DOHH2 (cell line): Measurements from ENCODE around the gene ATP5MC2.

ENCODE experiments used
- H3F3A ChIP-seq: fragments of 200-600 bp; sonication (generic), shearing (Covaris generic); 2 replicates; pipeline ENCODE4 v1.6.0; 2016; ENCODE audit warnings: antibody characterized with exemption, mild to moderate bottlenecking; ENCODE audit not compliant: control insufficient read depth, insufficient read depth
- H3K27ac ChIP-seq: fragments of 200-600 bp; sonication (generic); 2 replicates; pipeline ENCODE4 v1.5.1; 2014; ENCODE audit warnings: low read depth, mild to moderate bottlenecking, low read length, moderate library complexity
- H3K27me3 ChIP-seq: fragments of 200-600 bp; sonication (generic); 2 replicates; pipeline ENCODE4 v1.6.1; 2014; ENCODE audit warnings: mild to moderate bottlenecking, low read length, mixed read lengths; ENCODE audit not compliant: control insufficient read depth
- H3K36me3 ChIP-seq: fragments of 200-600 bp; sonication (generic); 2 replicates; pipeline ENCODE4 v1.6.1; 2014; ENCODE audit warnings: mild to moderate bottlenecking, low read length, moderate library complexity, mixed read lengths; ENCODE audit not compliant: control insufficient read depth
- H3K4me1 ChIP-seq: fragments of 200-600 bp; sonication (generic); 2 replicates; pipeline ENCODE4 v1.6.1; 2014; ENCODE audit warnings: mild to moderate bottlenecking, low read length, mixed read lengths; ENCODE audit not compliant: control insufficient read depth
- H3K4me2 ChIP-seq: fragments of 200-600 bp; sonication (generic); 2 replicates; pipeline ENCODE4 v1.6.0; 2014; ENCODE audit warnings: mild to moderate bottlenecking, low read length, moderate library complexity
- H3K4me3 ChIP-seq: fragments of 200-600 bp; sonication (generic); 2 replicates; pipeline ENCODE4 v1.5.1; 2014; ENCODE audit warnings: mild to moderate bottlenecking, low read length, mixed read lengths
- H3K79me2 ChIP-seq: fragments of 200-600 bp; sonication (generic); 2 replicates; pipeline ENCODE4 v1.6.1; 2014; ENCODE audit warnings: mild to moderate bottlenecking, low read length, mixed read lengths; ENCODE audit not compliant: control insufficient read depth
- H3K9me2 ChIP-seq: fragments of 200-600 bp; sonication (generic); replicated peaks from 2 replicates; pipeline ENCODE4 v1.6.1; 2014; ENCODE audit warnings: mild to moderate bottlenecking, low read length, mixed read lengths; ENCODE audit not compliant: control insufficient read depth
- H3K9me3 ChIP-seq: fragments of 200-600 bp; sonication (generic); 2 replicates; pipeline ENCODE4 v1.6.1; 2014; ENCODE audit warnings: antibody characterized with exemption, low read length, mixed read lengths; ENCODE audit not compliant: control insufficient read depth, insufficient read depth
- H4K20me1 ChIP-seq: fragments of 200-600 bp; sonication (generic); 2 replicates; pipeline ENCODE4 v1.6.0; 2014; ENCODE audit warnings: low read depth, mild to moderate bottlenecking, antibody characterized with exemption, low read length, moderate library complexity; ENCODE audit not compliant: control insufficient read depth, insufficient read depth
- EZH2phosphoT487 ChIP-seq: fragments of 200-600 bp; sonication (generic); IDR thresholded peaks from 2 replicates; pipeline ENCODE4 v1.6.1; 2017; ENCODE audit warnings: borderline replicate concordance, mild to moderate bottlenecking, antibody characterized with exemption, low read length, moderate library complexity, mixed read lengths
- TF ChIP-seq, protein P1 (sequence below): fragments of 200-600 bp; sonication (generic); IDR thresholded peaks from one replicate; pipeline ENCODE4 v1.5.1; 2014; ENCODE audit warnings: antibody characterized with exemption, mild to moderate bottlenecking, low read depth, low read length; ENCODE audit not compliant: poor library complexity, severe bottlenecking

The ATP5MC2 gene

GRCh38 chr12:53696655-53697331 is 20.9 kb upstream of the ATP5MC2 start:
- peak overlapping the region; percentile 58 for H3K4me2 ChIP-seq
- H3K4me1 ChIP-seq: peaks cover 21% of the 10 kb centered on the region
- H3K9me2 ChIP-seq: no peaks in the 10 kb centered on the region
- no peaks in the 10 kb centered on the region for H4K20me1 ChIP-seq
- H3K27ac ChIP-seq: no peak overlapping the region
- no peaks in the 10 kb centered on the region for H3K36me3 ChIP-seq
- H3K9me3 ChIP-seq: no peaks in the 10 kb centered on the region
- H3K79me2 ChIP-seq: no peaks in the 10 kb centered on the region
- TF ChIP-seq EZH2phosphoT487: peak; percentile 99
- TF ChIP-seq, protein P1, sequence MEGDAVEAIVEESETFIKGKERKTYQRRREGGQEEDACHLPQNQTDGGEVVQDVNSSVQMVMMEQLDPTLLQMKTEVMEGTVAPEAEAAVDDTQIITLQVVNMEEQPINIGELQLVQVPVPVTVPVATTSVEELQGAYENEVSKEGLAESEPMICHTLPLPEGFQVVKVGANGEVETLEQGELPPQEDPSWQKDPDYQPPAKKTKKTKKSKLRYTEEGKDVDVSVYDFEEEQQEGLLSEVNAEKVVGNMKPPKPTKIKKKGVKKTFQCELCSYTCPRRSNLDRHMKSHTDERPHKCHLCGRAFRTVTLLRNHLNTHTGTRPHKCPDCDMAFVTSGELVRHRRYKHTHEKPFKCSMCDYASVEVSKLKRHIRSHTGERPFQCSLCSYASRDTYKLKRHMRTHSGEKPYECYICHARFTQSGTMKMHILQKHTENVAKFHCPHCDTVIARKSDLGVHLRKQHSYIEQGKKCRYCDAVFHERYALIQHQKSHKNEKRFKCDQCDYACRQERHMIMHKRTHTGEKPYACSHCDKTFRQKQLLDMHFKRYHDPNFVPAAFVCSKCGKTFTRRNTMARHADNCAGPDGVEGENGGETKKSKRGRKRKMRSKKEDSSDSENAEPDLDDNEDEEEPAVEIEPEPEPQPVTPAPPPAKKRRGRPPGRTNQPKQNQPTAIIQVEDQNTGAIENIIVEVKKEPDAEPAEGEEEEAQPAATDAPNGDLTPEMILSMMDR: no peak
- no peaks in the 10 kb centered on the region for H3F3A ChIP-seq
- H3K27me3 ChIP-seq: peaks cover 77% of the 10 kb centered on the region
- peak overlapping the region; percentile 45 for H3K4me3 ChIP-seq

DNA sequence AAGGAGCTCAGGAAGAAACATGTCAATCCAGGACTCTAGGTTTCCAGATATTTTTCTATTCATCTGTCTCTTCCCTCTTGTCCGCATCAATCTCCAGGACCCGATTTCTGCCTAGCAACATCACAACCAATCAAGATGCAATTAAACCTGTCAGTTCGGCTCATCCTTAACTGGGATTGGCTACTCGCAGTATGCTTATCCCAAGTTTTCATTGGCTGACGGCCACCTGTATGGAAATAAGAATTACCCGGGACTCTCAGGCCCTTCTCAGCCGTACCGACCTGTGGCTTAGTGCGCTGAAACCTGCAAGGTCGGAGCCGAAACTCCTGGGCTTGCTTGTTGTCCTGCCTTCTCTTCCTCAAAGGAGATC is 20.4 kb upstream of the ATP5MC2 start:
- Histone ChIP-seq H3K4me3 (peak overlapping the region; percentile 45), H4K20me1 (no peaks in the 10 kb centered on the region), H3K4me2 (peak overlapping the region; percentile 58), H3K9me3 (no peaks in the 10 kb centered on the region), H3F3A (no peaks in the 10 kb centered on the region), H3K36me3 (no peaks in the 10 kb centered on the region), H3K4me1 (peaks cover 21% of the 10 kb centered on the region), H3K9me2 (no peaks in the 10 kb centered on the region), H3K79me2 (no peaks in the 10 kb centered on the region), H3K27me3 (peaks cover 74% of the 10 kb centered on the region), H3K27ac (no peak overlapping the region)
- TF ChIP-seq, protein P1: no peak
- no peak for TF ChIP-seq EZH2phosphoT487

GRCh38 chr12:53695152-53696145 is 19.6 kb upstream of the ATP5MC2 start:
- TF ChIP-seq, protein P1: peak; percentile 11
- peak; percentile 95 for TF ChIP-seq EZH2phosphoT487
- H3K9me3 ChIP-seq: no peaks in the 10 kb centered on the region

More at GRCh38 chr12:53695152-53696145, 19.6 kb upstream of the ATP5MC2 start:
- Histone ChIP-seq H3K9me2 (no peaks in the 10 kb centered on the region), H3K27ac (no peak overlapping the region), H3K36me3 (no peaks in the 10 kb centered on the region), H3K79me2 (no peaks in the 10 kb centered on the region), H3F3A (no peaks in the 10 kb centered on the region), H3K27me3 (peaks cover 68% of the 10 kb centered on the region), H4K20me1 (no peaks in the 10 kb centered on the region), H3K4me3 (peak overlapping the region; percentile 45), H3K4me1 (peaks cover 21% of the 10 kb centered on the region), H3K4me2 (peak overlapping the region; percentile 58)
